ENCODE results near the gene ACSL6.

ACSL6 gene

GRCh38 chr5:131998431-131999040 lies 12.9 kb downstream of the ACSL6 start:
- FAIRE-seq = no peak

GRCh38 chr5:131997727-131998117 lies 13.7 kb downstream of the ACSL6 start:
- no peak for FAIRE-seq

DNA sequence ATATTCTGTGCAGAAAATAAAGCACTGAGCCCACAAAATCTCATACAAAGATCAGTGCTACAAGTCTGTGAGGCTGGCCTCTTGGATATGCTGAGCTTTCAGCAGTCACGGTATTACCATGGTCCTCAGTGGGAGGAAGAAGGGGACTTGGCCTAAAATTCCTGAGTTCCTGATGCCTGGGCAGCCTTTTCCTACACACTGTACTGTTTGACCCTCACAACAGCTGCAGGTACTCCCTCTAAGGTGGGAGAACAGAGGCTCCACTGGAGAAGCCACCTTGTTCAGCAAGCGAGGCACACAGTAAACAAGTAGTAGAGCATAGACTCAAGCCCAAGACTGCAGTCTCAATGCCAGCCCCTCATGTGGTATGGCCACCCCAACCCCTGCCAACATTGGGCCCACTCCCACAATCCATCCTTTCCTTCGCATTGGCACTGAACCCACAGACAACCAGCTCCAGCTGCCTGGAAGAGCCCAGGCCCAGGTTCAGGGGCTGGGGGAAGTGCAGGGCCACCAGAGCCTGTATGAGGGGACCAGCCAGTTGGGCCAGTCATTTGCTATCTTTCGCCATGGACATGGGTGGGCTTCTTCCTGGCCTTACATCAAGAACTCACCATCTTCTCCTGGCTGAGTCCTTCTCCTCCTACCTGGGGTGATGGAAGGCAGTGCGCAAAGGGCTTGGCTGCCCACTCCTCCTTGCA lies 14.3 kb downstream of the ACSL6 start:
- no peak for FAIRE-seq

- no peak for FAIRE-seq
These were observed 15.0 kb downstream of the ACSL6 start for GRCh38 chr5:131996210-131997025.

DNA sequence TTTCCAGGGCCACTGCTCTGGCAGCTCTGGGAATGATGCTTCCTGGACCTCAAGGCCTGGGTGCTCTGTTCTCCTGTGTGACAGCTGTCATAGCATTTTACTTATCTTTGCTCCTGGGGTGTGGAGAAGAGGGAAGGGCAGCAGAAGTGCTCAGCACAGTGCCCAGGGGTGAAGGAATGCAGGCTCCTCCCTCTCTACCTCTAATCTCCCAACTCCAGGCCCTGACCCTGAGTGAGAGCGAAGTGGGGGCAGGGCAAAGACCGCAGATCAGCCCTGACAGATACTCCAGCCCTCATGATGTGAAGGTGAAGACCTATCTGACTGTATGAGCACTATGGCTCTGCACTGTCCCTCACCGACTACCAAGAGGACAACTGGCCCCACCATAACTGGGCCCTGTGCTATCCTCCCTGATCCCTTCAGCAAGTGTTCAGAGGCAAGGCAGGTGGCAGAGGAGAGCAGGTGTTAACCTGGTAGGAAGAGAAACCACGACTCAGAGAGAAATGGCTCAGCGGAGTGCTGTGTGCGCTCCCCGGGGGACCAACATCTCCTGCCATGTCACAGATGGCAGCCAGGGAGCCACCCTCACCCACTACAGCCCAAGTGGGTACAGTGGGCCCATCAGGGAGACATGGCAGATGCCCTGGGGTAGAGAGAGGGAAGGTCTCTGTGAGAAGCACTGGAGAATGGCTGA lies 16.8 kb downstream of the ACSL6 start:
- FAIRE-seq = no peak

DNA sequence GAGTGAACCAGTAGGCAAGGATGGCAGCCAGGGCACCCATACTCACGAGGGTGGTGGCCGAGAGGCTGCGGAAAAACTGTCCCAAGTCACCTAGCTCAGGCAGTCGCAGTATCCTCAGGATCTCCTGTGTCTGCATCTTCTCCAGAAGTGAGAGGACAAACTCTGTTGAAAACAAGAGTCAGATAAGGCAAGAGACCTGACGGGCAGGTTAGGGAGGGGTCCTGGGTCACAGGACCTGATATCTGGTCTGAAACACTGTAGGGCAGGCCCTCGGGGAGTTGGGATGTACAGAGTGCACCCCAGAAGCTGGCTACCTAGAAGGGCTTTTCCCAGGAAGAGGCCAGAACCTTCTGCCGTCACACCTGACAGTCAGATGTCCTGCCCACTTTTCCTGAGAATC lies 17.4 kb downstream of the ACSL6 start:
- no peak for FAIRE-seq

- no peak for FAIRE-seq
These were observed 17.8 kb downstream of the ACSL6 start for GRCh38 chr5:131993676-131994075.

GRCh38 chr5:131992370-131992769 lies 19.1 kb downstream of the ACSL6 start:
- FAIRE-seq = no peak

GRCh38 chr5:131991593-131992324 lies 19.7 kb downstream of the ACSL6 start:
- FAIRE-seq = no peak

GRCh38 chr5:131990716-131991115 lies 20.7 kb downstream of the ACSL6 start:
- no peak for FAIRE-seq

DNA sequence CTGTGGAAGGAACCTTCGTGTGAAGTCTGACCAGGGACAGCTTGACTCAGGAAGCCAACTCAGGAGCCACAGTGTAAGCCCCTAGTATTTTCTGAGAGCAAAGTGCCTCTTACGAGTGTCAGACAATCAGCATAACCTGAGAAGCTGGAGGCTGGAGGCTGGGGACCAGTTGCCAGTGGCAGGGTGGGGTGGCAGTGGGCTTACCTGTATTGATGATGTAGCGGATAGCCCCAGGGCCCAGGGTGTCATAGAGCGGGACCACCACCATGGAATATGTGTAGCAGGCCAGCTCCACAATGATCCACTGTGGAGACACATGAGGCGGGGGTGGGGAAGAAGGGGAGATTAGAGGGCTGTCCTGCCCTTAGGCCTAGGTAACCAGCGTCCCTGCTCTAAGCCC lies 22.9 kb downstream of the ACSL6 start:
- no peak for FAIRE-seq

GRCh38 chr5:131987251-131987650 lies 24.2 kb downstream of the ACSL6 start:
- FAIRE-seq = no peak

- no peak for FAIRE-seq
These were observed 25.1 kb downstream of the ACSL6 start for GRCh38 chr5:131986161-131986912.

DNA sequence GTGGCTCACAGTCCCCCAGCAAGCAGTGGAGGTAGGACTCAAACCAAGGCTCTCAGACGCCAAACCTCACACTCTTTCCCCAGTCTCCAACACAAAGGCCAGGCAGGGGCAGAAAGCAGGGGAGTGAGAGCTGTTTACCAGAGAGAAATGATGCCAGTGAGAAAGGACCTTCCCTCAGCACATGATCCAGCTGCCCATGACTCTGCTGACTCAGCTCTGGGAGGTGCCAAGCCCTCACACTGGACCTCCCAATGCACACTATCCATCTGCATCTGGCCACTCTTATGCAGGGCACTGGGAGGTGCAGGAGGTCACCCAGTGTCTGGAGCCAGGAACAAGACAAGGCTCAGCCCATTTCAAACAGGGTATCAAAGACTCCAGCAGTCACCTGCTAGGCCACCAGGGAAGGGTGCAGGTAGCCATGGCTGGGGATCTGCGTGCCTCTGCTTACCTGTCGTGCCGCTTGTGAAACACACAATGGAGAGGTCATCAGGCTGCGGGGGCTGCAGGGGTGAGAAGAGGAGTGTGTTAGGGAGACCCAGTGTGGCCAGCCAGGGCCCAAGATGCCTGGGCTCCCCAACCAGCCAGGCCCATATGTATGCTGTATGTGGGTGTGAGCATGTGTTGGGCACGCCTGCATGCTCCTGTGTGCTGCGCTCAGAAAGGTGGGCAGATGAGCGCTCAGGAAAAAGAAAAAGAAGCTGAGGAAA lies 26.3 kb downstream of the ACSL6 start:
- no peak for FAIRE-seq

DNA sequence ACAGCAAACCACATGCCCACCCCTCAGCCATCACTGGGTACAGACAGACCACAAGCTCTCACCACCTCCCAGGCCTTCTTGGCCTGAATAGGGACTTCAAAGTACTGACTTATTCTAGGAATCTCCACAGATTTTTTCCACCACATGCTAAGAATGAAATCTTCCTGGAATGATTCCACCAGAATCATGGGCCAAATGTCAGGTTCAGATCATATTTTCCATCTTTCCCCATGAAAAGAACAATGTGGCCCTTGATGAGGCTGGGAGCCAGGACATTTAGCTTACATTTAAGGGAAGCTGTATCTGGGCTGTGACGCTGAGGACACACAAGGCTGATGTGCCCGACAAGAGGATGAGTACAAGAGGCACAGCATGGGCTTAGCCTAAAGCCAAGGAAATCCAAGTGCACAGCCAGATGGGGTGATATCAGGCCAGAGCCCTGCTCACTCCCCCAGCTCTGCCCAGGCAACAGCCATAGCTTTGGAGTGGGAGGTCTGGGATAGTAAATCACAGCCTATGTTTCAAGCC lies 28.1 kb downstream of the ACSL6 start:
- FAIRE-seq = no peak

DNA sequence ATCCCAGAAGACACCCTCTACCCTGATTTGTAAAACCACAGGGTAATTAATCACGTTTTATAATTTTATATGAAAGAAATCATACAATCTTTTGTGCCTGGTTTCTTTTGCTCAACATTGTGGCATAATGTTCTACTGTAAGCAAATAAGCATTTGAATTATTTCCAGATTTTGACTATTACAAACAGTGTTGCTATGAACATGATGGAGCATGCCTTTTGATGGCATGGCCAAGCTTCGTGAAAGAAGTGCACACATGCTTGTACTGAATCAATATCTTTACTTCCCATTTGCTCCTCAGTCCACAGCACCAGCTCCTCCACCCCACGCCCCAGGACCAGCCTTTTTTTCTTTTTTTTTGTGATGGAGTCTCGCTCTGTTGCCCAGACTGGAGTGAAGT lies 29.9 kb downstream of the ACSL6 start:
- FAIRE-seq = no peak

GRCh38 chr5:131980696-131981095 lies 30.8 kb downstream of the ACSL6 start:
- FAIRE-seq = no peak

DNA sequence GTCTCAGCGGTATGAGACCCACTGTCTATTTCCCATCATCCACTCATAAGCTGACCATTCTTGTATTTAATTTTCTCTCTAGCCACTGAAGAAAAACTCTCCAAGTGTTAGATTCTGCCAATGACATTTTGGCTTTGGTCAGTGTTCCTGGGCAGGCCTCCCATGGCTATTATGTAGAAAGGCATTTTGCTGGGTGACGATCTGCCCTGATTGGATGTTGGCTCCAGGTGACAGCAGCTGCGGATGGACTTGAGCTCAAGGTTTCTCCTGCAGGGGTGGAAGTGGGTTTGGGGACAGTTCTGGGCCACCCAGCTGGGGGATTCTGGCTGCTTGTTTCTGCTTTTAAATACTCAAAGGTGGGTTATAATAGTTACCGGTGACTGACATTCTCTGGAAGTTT lies 31.6 kb downstream of the ACSL6 start:
- FAIRE-seq = no peak

GRCh38 chr5:131977212-131977604 lies 34.2 kb downstream of the ACSL6 start:
- FAIRE-seq = no peak

- FAIRE-seq = no peak
These were observed 34.8 kb downstream of the ACSL6 start for GRCh38 chr5:131976414-131977211.

Measured in G401.6 (cell line).